ENCODE data around the gene FAM53B.

GRCh38 chr10:124598196-124598595, 146.0 kb downstream of the FAM53B start:
- TF ChIP-seq, protein P1, sequence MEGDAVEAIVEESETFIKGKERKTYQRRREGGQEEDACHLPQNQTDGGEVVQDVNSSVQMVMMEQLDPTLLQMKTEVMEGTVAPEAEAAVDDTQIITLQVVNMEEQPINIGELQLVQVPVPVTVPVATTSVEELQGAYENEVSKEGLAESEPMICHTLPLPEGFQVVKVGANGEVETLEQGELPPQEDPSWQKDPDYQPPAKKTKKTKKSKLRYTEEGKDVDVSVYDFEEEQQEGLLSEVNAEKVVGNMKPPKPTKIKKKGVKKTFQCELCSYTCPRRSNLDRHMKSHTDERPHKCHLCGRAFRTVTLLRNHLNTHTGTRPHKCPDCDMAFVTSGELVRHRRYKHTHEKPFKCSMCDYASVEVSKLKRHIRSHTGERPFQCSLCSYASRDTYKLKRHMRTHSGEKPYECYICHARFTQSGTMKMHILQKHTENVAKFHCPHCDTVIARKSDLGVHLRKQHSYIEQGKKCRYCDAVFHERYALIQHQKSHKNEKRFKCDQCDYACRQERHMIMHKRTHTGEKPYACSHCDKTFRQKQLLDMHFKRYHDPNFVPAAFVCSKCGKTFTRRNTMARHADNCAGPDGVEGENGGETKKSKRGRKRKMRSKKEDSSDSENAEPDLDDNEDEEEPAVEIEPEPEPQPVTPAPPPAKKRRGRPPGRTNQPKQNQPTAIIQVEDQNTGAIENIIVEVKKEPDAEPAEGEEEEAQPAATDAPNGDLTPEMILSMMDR (IDR thresholded peaks at IDR 0.05 in 4 of 5, conservative IDR thresholded peaks at IDR 0.05 in 1 of 5): no peak
- no peak for TF ChIP-seq POLR2A (IDR thresholded peaks at IDR 0.05)

Measured in gastrocnemius medialis (tissue), 4 donors.